NCI-H526 treated with DMSO at 0.1 percent for 48 hours (cell line): ENCODE results near the gene TUBA3D.
"Not testable (repeated sequence)": the region's sequence is repeated elsewhere in the genome, so short reads cannot be mapped to it uniquely, and the experiment has no call there.

Experiments used
- DNase-seq: peaks from one replicate; lab custom pipeline; 2025; lab: John Stamatoyannopoulos, UW

TUBA3D gene

GRCh38 chr2:131475831-131476230, at the start of gene TUBA3D:
Gene TUBA3D (plus strand): TSS chr2:131476119. CDS start chr2:131476200, 81 bp downstream.
- no peak for DNase-seq

GRCh38 chr2:131426727-131427126, 49.2 kb upstream of the TUBA3D start:
- DNase-seq = no peak

- no peak for DNase-seq
Observed at GRCh38 chr2:131431336-131431735, 44.6 kb upstream of the TUBA3D start.

DNA sequence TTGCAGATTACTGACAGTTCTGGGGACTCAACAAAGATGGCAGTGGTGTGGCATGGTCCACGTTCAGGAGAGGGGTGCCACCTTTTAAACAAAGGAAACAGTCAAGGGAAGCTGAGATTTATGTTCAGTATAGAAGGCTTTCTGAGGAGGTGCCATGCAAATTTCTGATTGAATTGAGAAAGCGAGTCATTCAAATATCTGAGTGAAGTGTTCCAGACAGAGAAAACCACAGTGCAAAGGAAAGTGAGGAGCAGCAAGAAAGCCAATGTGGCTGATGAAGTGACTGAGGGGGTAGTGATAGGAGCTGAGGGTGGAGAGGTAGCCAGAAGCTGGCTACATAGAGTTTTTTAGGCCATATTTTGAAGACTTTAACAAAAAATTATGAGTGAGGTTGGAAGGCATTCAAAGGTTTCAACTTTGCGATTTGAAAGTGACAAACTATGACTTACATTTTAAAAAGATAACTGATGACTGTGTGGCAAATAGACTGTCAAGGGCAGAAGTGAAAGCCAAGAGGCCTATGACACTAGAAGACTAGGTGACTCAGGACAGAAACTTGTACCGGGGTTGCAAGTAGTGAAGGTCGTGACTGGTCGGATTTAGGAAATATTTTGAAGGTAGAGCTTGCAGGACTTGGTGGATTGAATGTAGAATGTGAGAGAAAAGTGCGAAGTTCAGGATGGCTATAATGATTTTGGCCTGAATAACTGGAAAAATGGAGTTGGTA, 35.0 kb upstream of the TUBA3D start:
- DNase-seq = not testable (repeated sequence)

GRCh38 chr2:131444736-131445514, 31.0 kb upstream of the TUBA3D start:
- not testable (repeated sequence) for DNase-seq

- not testable (repeated sequence) for DNase-seq
Observed at GRCh38 chr2:131445515-131445797, 30.5 kb upstream of the TUBA3D start.

DNA sequence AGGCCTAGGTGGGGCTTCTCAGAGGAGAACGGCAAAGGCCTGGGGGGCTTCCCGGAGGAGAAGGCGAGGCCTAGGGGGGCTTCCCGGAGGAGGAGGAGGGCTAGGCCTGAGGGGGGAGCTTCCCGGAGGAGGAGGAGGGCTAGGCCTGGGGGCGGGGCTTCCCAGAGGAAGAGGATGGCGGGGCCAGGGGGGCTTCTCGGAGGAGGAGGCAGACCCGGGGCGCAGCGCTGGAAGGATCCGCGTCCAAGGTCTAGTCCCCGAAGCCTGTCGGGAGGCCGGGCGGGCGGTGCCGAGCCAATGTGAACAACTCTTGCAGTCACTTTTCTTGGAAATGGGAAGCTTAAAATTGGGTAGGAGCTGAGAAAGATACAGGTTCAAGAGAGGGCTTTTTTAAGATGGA, 30.0 kb upstream of the TUBA3D start:
- no peak for DNase-seq

- not testable (repeated sequence) for DNase-seq
Observed at GRCh38 chr2:131447981-131448380, 27.9 kb upstream of the TUBA3D start.

DNA sequence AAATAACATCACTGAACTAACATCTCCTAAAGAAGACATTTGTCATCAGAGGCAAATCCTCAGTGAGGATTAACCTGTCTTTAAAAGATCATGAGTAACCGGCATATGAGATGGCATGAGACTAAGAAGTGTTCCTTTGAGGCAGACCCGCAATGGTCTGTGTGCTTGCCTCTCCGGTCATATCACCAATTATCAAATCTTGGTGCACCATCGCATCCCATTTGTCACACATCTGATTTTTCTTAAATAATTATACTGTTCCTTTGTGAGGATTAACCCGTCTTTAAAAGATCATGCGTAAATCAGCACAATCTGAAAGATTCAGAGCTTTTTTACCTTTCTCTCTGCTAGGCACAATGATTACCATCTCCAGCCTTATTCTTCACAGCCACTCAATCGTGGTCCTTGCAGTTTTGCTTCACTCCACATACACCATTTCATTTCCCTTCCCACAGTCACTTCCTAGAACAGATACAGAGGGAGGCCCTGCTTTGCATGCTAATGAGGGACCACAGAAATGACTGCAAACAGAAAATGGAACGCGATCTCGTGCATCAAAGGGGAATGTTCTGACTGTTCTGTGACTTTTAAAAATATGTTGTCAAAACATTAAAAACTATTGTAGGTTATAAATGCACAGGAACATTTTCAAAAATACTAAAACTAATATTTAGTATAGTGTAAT, 24.5 kb upstream of the TUBA3D start:
- DNase-seq = peak; percentile 18

DNA sequence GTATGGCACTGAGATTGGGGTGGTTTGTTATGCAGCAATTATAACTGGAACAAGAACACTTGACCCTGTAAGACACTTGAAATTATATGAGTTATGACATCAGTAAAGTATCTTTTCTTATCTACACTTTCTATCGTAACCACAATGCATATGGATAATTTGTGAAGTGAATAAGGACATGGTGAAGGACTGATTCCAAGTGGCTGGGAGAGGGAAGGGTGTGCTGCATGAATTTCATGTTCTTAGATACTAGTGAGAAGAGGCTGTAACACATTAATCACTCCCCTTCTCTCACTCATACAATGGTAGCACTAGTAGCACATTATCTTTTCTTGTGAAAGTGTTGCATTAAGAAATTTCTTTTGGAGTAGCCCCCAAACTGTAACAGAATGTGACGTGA, 21.0 kb upstream of the TUBA3D start:
- DNase-seq = not testable (repeated sequence)

- not testable (repeated sequence) for DNase-seq
Observed at GRCh38 chr2:131467722-131468121, 8.2 kb upstream of the TUBA3D start.

- DNase-seq = not testable (repeated sequence)
Observed at GRCh38 chr2:131470944-131471343, 5.0 kb upstream of the TUBA3D start.

GRCh38 chr2:131471624-131472023, 4.3 kb upstream of the TUBA3D start:
- DNase-seq = not testable (repeated sequence)

GRCh38 chr2:131473266-131473665, 2.7 kb upstream of the TUBA3D start:
- not testable (repeated sequence) for DNase-seq

DNA sequence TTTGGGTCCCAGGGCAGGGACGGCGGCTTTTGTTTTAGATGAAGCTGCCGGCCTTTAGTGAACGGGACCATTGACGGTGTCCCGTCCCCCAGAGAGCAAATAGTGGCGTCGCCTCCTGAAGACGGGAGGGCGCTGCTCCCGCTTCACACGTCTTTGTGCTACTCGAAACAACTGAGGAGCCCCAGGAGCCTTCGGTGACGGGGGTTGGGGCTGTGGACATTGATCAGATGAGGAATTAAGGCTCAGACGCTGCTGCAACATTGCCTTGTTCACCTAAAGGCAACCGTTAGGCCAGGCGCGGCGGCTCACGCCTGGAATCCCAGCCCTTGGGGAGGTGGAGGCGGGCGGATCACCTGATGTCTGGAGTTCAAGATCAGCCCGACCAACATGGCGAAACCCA, 444 bp downstream of the TUBA3D start:
- DNase-seq = not testable (repeated sequence)

- DNase-seq = not testable (repeated sequence)
Observed at GRCh38 chr2:131477227-131477626, 1.3 kb downstream of the TUBA3D start.

DNA sequence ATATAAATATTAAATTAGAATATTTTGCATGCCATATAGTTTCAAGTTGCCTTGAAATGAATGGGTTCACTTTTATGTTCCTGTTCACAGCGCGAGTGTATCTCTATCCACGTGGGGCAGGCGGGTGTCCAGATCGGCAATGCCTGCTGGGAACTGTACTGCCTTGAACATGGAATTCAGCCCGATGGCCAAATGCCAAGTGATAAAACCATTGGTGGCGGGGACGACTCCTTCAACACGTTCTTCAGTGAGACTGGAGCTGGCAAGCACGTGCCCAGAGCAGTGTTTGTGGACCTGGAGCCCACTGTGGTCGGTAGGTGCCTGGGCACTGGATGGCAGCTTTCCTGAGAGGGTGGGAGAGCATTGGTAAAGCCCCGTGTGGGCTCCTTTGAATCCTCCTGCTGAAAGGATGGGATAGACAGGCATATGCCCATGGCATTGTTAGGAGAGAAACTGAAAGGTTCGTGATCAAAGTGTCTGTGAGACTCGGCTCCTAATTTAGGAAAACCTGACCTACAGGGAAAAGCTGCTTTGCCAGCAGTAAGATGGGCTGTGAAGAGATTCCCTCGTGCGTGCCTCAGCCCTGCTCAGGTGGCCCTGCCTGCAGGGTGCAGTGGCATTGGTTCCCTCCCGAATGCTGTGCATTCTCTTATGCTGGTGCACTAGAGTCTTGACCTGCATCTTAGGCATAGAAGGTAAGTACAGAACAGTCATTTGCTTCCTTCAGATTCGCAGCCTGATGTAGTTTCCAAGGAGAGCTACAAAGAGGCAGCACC, 2.3 kb downstream of the TUBA3D start:
- not testable (repeated sequence) for DNase-seq

- not testable (repeated sequence) for DNase-seq
Observed at GRCh38 chr2:131478850-131479461, 3.0 kb downstream of the TUBA3D start.

- DNase-seq = not testable (repeated sequence)
Observed at GRCh38 chr2:131480351-131480750, 4.4 kb downstream of the TUBA3D start.

GRCh38 chr2:131482506-131483155, 6.7 kb downstream of the TUBA3D start:
- DNase-seq = not testable (repeated sequence)
